C4-2B (cell line): ENCODE results near the gene CELSR2.

Experiments used
- H3K27ac ChIP-seq: fragments of 450-650 bp; 2 replicates; pipeline ENCODE4 v1.5.1; 2017
- CTCF ChIP-seq: fragments of 450-650 bp; conservative IDR thresholded peaks from 2 replicates; pipeline ENCODE4 v1.5.1; 2017; ENCODE audit warnings: mild to moderate bottlenecking
- ZFX ChIP-seq: fragments of 450-650 bp; IDR thresholded peaks from 2 replicates; pipeline ENCODE4 v1.6.1; 2017

The CELSR2 gene

GRCh38 chr1:109248797-109249629, at the start of gene CELSR2:
CELSR2 (plus strand) TSS chr1:109249539; CDS start chr1:109250080, 541 bp downstream.
- peak within 1 kb of the TSS; percentile 57 for H3K27ac ChIP-seq
- TF ChIP-seq CTCF, result no peak
- no peak for TF ChIP-seq ZFX

- H3K27ac ChIP-seq, result no peak overlapping the region
- no peak for TF ChIP-seq ZFX
- TF ChIP-seq CTCF, result no peak
These were observed 49.6 kb upstream of the CELSR2 start for GRCh38 chr1:109199710-109200109.

GRCh38 chr1:109201123-109201703, 48.1 kb upstream of the CELSR2 start:
- TF ChIP-seq ZFX (no peak), CTCF (peak; percentile 56)
- H3K27ac ChIP-seq, result no peak overlapping the region

- H3K27ac ChIP-seq, result no peak overlapping the region
- no peak for TF ChIP-seq ZFX
- no peak for TF ChIP-seq CTCF
These were observed 44.9 kb upstream of the CELSR2 start for GRCh38 chr1:109204484-109204883.

- TF ChIP-seq ZFX, result no peak
- TF ChIP-seq CTCF, result no peak
- H3K27ac ChIP-seq, result no peak overlapping the region
These were observed 43.0 kb upstream of the CELSR2 start for GRCh38 chr1:109206339-109206738.

GRCh38 chr1:109207467-109208103, 41.8 kb upstream of the CELSR2 start:
- H3K27ac ChIP-seq, result no peak overlapping the region
- no peak for TF ChIP-seq CTCF
- no peak for TF ChIP-seq ZFX

GRCh38 chr1:109208394-109208793, 40.9 kb upstream of the CELSR2 start:
- TF ChIP-seq ZFX, result no peak
- TF ChIP-seq CTCF, result no peak
- no peak overlapping the region for H3K27ac ChIP-seq
